C4-2B (cell line): Measurements from ENCODE around the gene SNX27.

ENCODE experiments used
- CTCF ChIP-seq: fragments of 450-650 bp; conservative IDR thresholded peaks from 2 replicates; pipeline ENCODE4 v1.5.1; 2017; ENCODE audit warnings: mild to moderate bottlenecking
- ZFX ChIP-seq: fragments of 450-650 bp; IDR thresholded peaks from 2 replicates; pipeline ENCODE4 v1.6.1; 2017

GRCh38 chr1:151704246-151704645 is 92.4 kb downstream of the SNX27 start:
- TF ChIP-seq CTCF (no peak), ZFX (no peak)
